ENCODE data around the gene NINL. TPM values are rescaled to one million over a fixed set of nuclear protein-coding genes. Genes with fewer than 3 reads are reported as not detected.

NINL gene
- total RNA-seq, 1 experiment from 2014 or later = 7.2 TPM

DNA sequence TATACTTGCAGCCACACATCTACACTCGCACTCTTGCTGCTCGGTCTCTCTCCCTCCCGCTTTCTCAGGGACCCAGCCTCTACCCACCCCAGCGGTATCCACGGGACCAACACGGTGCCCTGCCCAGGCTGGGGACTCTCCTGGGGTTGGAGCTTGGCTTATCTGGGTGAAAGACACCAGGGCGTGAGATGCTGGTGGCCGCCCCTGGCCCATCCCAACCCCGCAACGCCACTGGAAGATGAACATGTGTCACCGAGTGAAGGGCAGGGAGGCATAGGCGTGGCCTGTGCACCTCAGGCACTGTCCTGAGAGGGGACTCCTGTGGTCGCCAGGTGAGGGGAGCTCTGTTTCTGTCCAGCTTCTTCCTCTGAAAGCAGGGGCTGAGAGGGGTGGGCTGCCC lies 47.4 kb downstream of the NINL start:
- no peaks in the 10 kb centered on the region for H3K36me3 ChIP-seq (ENCODE audit: control insufficient read depth in 1 of 2, insufficient read depth in 2 of 2, low read length in 2 of 2)
- H3K4me2 ChIP-seq (ENCODE audit: low read length) = no peak overlapping the region
- H4K20me1 ChIP-seq (ENCODE audit: insufficient read depth) = no peaks in the 10 kb centered on the region
- ChIA-PET POLR2A (no interaction called here), RAD21 (ENCODE audit: low non-redundant PET in 1 of 2, low total read pairs in 2 of 2, uncharacterized antibody in 2 of 2, unreplicated experiment in 2 of 2) (no interaction called here), CTCF (no interaction called here)
- H3K9me2 ChIP-seq (ENCODE audit: insufficient read depth) = no peaks in the 10 kb centered on the region
- no TSS peak for BruUV-seq (replicated peaks)
- no peaks in the 10 kb centered on the region for H3K27me3 ChIP-seq (ENCODE audit: insufficient read depth, low read length)
- H3K79me2 ChIP-seq (ENCODE audit: insufficient read depth, low read length) = no peaks in the 10 kb centered on the region
- ATAC-seq (no peak), DNase-seq (ENCODE audit: low read depth, low spot score) (no peak)
- H2AFZ ChIP-seq (ENCODE audit: low read depth, low read length, poor library complexity, severe bottlenecking) = no peak overlapping the region
- peaks cover 0 to 7% of the 10 kb centered on the region in 2 experiments; a peak in 2 of 4 replicates for H3K4me1 ChIP-seq (ENCODE audit: control insufficient read depth in 1 of 2, insufficient read depth in 2 of 2, low read length in 2 of 2)
- no peaks in the 10 kb centered on the region for H3K9me3 ChIP-seq (ENCODE audit: control insufficient read depth in 1 of 2, insufficient read depth in 1 of 2, low read depth in 1 of 2, low read length in 2 of 2)
- TF ChIP-seq ELF1 (IDR thresholded peaks at IDR 0.05; ENCODE audit: borderline replicate concordance, low read depth) (no peak), SRF (IDR thresholded peaks at IDR 0.05; ENCODE audit: low read depth) (no peak), SP1 (IDR thresholded peaks at IDR 0.05; ENCODE audit: low read depth) (no peak), POLR2AphosphoS5 (IDR thresholded peaks at IDR 0.05; ENCODE audit: low read depth, low read length) (no peak), CEBPB (IDR thresholded peaks at IDR 0.05; ENCODE audit: low read depth) (no peak), ZNF274 (IDR thresholded peaks at IDR 0.05; ENCODE audit: low read depth, low read length) (no peak), TCF7L2 (IDR thresholded peaks at IDR 0.05; ENCODE audit: borderline replicate concordance, extremely low read depth, insufficient read depth, insufficient read length) (no peak), ZFX (IDR thresholded peaks at IDR 0.05) (no peak), CBX3 (IDR thresholded peaks at IDR 0.05; ENCODE audit: low read depth) (no peak), JUND (IDR thresholded peaks at IDR 0.05) (no peak), SIN3A (IDR thresholded peaks at IDR 0.05; ENCODE audit: low read depth) (no peak)
- TF ChIP-seq, protein P1, sequence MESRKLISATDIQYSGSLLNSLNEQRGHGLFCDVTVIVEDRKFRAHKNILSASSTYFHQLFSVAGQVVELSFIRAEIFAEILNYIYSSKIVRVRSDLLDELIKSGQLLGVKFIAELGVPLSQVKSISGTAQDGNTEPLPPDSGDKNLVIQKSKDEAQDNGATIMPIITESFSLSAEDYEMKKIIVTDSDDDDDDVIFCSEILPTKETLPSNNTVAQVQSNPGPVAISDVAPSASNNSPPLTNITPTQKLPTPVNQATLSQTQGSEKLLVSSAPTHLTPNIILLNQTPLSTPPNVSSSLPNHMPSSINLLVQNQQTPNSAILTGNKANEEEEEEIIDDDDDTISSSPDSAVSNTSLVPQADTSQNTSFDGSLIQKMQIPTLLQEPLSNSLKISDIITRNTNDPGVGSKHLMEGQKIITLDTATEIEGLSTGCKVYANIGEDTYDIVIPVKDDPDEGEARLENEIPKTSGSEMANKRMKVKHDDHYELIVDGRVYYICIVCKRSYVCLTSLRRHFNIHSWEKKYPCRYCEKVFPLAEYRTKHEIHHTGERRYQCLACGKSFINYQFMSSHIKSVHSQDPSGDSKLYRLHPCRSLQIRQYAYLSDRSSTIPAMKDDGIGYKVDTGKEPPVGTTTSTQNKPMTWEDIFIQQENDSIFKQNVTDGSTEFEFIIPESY (IDR thresholded peaks at IDR 0.05; ENCODE audit: extremely low read depth, insufficient replicate concordance, low read length) = no peak
- H3K4me3 ChIP-seq (replicated peaks in 1 of 2; ENCODE audit: low read depth in 1 of 2, low read length in 2 of 2) = no peak overlapping the region
- H3K9ac ChIP-seq (ENCODE audit: low read length) = no peak overlapping the region
- intact Hi-C loops (cut with micrococcal nuclease) = no loop called here
- H3K27ac ChIP-seq (ENCODE audit: low read depth, low read length) = no peak overlapping the region
